Stimulated activated naive CD8-positive, alpha-beta T cell treated with anti-CD3 and anti-CD28 coated beads, Interleukin-15, Interleukin-2, amounts not matched to agents 100 ng/mL and 50 ng/mL, for 24 hours (primary cell): ENCODE measurements around the gene VWA3A.
"Not testable (repeated sequence)": the region's sequence is repeated elsewhere in the genome, so short reads cannot be mapped to it uniquely, and the experiment has no call there.

Experiments used
- H3K27ac Mint-ChIP-seq: one replicate; pipeline ENCODE4 v1.8.0; 2021; ENCODE audit warnings: mild to moderate bottlenecking, mixed read lengths
- H3K27me3 Mint-ChIP-seq: one replicate; pipeline ENCODE4 v1.8.0; 2021; ENCODE audit warnings: mixed read lengths
- H3K36me3 Mint-ChIP-seq: one replicate; pipeline ENCODE4 v1.8.0; 2021; ENCODE audit warnings: low read depth, mixed read lengths
- H3K4me1 Mint-ChIP-seq: one replicate; pipeline ENCODE4 v1.8.0; 2021; ENCODE audit warnings: low read depth, mixed read lengths
- H3K4me3 Mint-ChIP-seq: one replicate; pipeline ENCODE4 v1.8.0; 2021; ENCODE audit warnings: mild to moderate bottlenecking, mixed read lengths
- H3K9me3 Mint-ChIP-seq: one replicate; pipeline ENCODE4 v1.8.0; 2021; ENCODE audit warnings: mixed read lengths

VWA3A gene

DNA sequence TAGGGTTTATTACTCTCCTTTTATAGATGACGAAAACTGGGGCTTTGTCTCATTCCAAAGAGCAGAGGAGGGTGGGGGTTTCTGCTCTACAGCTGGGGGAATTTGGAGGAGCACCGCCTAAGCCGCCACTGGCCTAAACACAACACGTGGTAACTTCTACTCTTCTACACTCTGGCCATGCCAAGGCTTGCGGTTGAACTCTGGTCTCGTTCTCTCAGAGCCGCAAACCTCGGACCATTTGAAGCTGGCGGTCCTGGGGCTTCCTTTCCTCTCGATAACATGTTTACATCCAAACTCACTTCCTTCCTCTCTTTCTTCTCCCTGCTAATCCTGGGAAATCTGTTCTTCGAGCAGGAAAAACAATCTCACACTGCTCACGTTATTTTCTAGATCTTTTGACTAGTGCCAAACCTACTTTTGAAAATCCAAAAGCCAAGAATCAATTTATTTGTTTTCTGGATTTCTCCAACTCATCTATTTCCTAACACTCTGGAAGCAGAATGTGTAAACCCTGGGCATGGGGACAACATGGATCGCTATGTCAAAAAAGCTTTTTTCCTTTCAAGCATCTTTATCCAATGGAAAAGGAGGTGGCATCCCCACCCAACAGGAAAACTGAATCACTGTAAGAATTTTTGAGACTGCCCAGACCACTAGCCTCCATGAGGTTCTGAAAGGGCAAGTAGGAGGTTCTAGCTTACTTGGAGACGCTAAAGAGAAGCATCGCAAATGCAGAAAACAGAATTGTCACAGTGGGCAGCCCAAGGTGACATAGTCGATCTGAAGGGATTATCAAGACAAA, 100.1 kb downstream of the VWA3A start:
- Mint-ChIP-seq H3K4me1 (peaks cover 79% of the 10 kb centered on the region), H3K27ac (peak overlapping the region; percentile 100), H3K4me3 (peak overlapping the region; percentile 89), H3K36me3 (peaks cover 4% of the 10 kb centered on the region), H3K9me3 (peaks cover 8% of the 10 kb centered on the region), H3K27me3 (peaks cover 3% of the 10 kb centered on the region)

DNA sequence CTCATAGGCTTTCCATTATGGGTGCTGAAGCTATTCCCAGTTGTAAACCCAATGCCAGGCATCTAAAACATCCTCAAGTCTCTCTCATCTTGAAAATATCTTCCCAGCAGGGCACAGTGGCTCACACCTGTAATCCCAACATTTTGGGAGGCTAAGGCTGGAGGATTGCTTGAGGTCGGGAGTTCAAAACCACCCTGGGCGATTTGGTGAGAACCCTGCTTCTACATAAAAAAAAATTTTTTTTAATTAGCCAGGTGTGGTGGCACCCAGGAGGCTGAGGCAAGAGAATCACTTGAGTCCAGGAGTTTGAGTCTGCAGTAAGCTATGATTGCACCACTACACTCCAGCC, 100.7 kb downstream of the VWA3A start:
- H3K36me3 Mint-ChIP-seq: peaks cover 4% of the 10 kb centered on the region
- peak overlapping the region; percentile 100 for H3K27ac Mint-ChIP-seq
- peaks cover 8% of the 10 kb centered on the region for H3K9me3 Mint-ChIP-seq
- peaks cover 76% of the 10 kb centered on the region for H3K4me1 Mint-ChIP-seq
- H3K27me3 Mint-ChIP-seq: peaks cover 3% of the 10 kb centered on the region
- H3K4me3 Mint-ChIP-seq: peak overlapping the region; percentile 89

DNA sequence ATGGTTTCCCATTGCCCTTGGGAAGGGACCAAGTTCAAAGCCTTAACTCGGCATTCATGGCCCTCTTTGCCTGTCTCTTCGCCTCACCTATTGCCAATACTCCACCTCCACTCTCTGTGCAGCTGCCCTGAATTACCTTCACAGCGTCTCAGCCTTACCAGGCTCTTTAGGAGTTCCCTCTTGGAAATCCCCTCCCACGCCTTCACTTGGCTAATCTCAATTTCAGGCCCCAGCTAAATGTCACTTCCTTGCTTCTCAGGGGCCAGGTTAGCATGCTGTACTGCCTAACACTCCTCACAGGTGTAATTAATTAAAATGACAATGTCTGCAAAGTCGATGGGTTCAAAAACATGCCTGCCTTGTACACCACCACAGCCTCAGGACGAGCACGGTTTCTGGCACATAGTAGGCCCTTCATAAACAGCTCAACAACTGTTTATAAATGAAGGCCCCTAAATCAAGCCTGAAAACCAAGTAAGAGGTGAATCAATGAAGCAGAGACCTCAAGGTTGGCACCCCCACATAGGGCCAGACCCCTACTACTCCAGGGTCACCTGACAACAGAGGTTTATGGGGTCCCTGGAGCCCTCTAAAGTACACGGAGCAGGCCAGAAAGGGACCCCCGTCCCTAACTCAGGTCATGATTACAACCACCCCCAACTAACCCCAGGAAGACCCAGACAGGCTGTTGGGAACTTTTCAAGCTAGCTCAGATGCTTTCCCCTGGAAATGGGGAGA, 102.5 kb downstream of the VWA3A start:
- peak overlapping the region; percentile 85 for H3K4me3 Mint-ChIP-seq
- peaks cover 3% of the 10 kb centered on the region for H3K27me3 Mint-ChIP-seq
- H3K9me3 Mint-ChIP-seq: peaks cover 8% of the 10 kb centered on the region
- H3K4me1 Mint-ChIP-seq: peaks cover 60% of the 10 kb centered on the region
- H3K27ac Mint-ChIP-seq: peak overlapping the region; percentile 97
- peaks cover 4% of the 10 kb centered on the region for H3K36me3 Mint-ChIP-seq

DNA sequence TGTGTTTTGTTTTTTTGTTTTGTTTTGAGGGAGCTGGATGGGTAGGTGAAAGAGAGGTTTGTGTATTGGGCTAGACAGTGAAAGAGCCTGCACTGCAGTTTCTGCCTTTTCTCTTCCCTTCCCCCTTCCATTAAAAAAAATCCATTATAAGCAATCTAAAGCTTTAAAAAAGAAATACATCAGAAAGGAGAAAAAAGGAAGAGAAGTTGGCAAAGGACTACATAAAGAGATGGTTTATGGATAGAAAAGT, 103.0 kb downstream of the VWA3A start:
- peak overlapping the region; percentile 85 for H3K4me3 Mint-ChIP-seq
- peaks cover 8% of the 10 kb centered on the region for H3K9me3 Mint-ChIP-seq
- peaks cover 4% of the 10 kb centered on the region for H3K36me3 Mint-ChIP-seq
- H3K27me3 Mint-ChIP-seq: peaks cover 3% of the 10 kb centered on the region
- peak overlapping the region; percentile 97 for H3K27ac Mint-ChIP-seq
- peaks cover 60% of the 10 kb centered on the region for H3K4me1 Mint-ChIP-seq

DNA sequence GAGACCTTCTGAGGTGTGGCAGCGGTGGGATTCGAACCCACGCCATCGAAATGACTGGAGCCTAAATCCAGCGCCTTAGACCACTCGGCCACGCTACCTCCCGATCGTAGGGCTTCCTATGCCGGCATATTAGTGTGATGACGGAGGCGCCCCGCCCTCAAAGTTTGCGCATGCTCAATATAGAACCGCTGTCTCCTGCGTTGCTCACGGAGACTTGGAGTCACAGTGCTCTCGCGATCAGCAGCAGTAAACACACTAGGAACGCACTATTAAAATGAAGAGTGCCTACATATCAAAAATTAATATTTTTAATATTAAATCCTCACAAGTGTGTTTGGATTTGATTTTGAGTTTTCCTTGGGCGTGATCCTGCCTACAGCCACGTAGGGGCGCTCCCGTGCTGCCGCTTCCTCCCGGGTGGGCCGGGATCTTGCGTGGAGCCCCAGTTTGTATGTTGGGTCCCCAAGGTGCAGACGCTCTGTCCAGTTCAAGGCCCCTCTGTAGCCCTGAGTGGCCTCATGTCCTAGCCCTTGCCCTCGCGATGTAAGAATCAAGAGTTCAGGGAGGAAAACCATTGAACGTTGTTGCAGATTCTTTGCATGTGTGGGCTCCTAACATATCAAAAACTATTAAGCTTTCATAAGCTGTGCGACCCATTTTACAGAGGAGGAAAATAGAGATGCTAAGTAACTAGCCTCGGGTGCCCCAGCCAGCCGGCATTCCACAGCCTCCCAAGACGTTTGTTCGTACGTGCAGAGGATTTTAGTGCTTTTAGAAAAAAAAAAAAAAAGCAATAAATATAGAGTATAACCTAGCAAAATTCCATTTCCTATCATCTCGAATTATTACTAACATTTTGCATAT, 103.6 kb downstream of the VWA3A start:
- H3K4me1 Mint-ChIP-seq: peaks cover 54% of the 10 kb centered on the region
- H3K36me3 Mint-ChIP-seq: peaks cover 4% of the 10 kb centered on the region
- peaks cover 3% of the 10 kb centered on the region for H3K27me3 Mint-ChIP-seq
- H3K9me3 Mint-ChIP-seq: peaks cover 8% of the 10 kb centered on the region
- H3K27ac Mint-ChIP-seq: peak overlapping the region; percentile 97
- H3K4me3 Mint-ChIP-seq: peak overlapping the region; percentile 85

DNA sequence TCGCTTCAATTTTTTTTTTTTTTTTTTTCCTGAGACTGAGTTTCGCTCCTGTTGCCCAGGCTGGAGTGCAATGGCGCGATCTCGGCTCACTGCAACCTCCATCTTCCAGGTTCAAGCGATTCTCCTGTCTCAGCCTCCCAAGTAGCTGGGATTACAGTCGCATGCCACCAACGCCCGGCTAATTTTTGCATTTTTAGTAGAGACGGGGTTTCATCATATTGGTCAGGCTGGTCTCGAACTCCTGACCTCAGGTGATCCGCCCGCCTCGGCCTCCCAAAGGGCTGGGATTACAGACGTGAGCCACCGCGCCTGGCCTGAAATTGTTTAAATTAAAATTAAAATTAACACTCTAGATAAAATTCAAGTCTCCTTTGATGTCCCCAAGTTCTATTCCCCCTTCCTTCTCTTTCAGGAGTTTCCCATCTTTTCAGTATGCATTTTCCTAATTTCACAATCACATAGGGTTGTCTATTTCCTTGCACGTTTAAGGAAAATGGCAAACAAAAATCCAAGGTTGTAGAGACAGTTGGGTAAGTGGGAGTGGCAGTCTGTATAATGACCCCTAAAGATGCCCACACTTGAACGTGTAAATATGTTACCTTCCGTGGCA, 104.3 kb downstream of the VWA3A start:
- not testable (repeated sequence) for H3K9me3 Mint-ChIP-seq, H3K36me3 Mint-ChIP-seq, H3K27me3 Mint-ChIP-seq, H3K27ac Mint-ChIP-seq
- Mint-ChIP-seq H3K4me1 (peaks cover 48% of the 10 kb centered on the region), H3K4me3 (peak overlapping the region; percentile 85)

DNA sequence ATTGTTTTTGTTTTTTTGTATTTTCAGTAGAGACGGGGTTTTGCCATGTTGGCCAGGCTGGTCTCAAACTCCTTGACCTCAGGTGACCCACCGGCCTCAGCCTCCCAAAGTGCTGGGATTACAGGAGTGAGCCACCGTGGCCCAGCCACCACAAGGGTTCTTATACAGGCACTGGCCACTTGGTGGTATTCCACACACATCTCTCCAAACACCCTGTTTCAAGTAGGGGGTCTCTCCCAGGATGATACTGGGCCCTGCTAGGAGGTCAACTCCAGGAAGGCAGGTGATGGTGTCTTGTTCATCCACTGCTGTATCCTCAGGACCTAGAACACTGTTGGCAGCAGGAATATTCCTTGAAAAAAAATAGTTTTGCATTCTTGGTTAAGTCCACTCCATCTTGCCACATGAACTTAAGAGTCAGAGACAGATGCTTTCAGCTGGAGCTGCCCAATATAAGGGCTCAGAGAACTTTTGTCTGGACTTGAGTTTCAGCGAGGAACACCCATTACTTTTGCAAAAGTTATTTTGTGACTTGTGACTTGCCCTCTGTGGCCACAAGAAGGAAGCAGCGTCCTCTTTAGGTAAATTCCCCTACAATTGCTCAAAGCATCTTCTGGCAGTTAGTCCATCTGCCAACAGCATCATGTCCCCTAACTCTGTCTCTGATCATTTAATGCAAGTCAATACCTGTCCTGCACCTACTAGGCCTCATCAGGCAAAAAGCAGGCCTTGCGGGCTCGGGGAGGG, 106.4 kb downstream of the VWA3A start:
- peaks cover 28% of the 10 kb centered on the region for H3K4me1 Mint-ChIP-seq
- H3K36me3 Mint-ChIP-seq: peaks cover 3% of the 10 kb centered on the region
- H3K4me3 Mint-ChIP-seq: no peak overlapping the region
- peaks cover 3% of the 10 kb centered on the region for H3K27me3 Mint-ChIP-seq
- no peak overlapping the region for H3K27ac Mint-ChIP-seq
- H3K9me3 Mint-ChIP-seq: peaks cover 4% of the 10 kb centered on the region

DNA sequence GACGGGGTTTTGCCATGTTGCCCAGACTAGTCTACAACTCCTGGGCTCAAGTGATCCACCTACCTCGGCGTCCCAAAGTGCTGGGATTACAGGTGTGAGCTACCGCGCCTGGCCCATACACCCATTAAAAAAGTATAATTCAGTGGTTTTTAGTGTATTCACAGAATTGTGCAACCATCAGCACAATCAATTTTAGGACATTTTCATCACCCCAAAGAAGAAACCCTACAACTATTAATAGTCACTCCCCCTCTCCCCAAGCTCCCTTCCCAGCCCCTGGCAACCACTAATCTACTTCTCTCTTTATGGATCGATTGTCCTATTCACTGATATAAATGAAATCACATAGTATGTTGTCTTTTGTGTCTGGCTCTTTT, 109.9 kb downstream of the VWA3A start:
- Mint-ChIP-seq H3K27ac (no peak overlapping the region), H3K27me3 (no peaks in the 10 kb centered on the region), H3K9me3 (no peaks in the 10 kb centered on the region), H3K4me1 (peaks cover 14% of the 10 kb centered on the region), H3K4me3 (no peak overlapping the region), H3K36me3 (no peaks in the 10 kb centered on the region)

DNA sequence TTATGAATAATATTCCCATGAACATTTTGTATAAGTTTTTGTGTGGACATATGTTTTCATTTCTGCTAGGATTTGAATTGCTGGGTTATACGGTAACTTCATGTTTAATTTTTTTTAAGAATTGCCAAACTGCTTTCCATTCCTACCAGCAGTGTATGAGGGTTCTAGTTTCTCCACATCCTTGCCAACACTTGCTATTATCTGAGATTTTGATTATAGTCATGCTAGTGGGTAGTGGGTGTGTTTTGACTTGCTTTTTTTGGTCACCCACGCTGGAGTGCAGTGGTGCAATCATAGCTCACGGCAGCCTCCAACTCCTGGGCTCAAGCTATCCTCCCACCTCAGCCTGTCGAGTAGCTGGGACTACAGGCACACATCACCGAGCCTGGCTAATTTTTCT, 110.8 kb downstream of the VWA3A start:
- Mint-ChIP-seq H3K4me3 (no peak overlapping the region), H3K27ac (no peak overlapping the region), H3K9me3 (no peaks in the 10 kb centered on the region), H3K27me3 (no peaks in the 10 kb centered on the region), H3K36me3 (peaks cover 6% of the 10 kb centered on the region), H3K4me1 (peaks cover 22% of the 10 kb centered on the region)

DNA sequence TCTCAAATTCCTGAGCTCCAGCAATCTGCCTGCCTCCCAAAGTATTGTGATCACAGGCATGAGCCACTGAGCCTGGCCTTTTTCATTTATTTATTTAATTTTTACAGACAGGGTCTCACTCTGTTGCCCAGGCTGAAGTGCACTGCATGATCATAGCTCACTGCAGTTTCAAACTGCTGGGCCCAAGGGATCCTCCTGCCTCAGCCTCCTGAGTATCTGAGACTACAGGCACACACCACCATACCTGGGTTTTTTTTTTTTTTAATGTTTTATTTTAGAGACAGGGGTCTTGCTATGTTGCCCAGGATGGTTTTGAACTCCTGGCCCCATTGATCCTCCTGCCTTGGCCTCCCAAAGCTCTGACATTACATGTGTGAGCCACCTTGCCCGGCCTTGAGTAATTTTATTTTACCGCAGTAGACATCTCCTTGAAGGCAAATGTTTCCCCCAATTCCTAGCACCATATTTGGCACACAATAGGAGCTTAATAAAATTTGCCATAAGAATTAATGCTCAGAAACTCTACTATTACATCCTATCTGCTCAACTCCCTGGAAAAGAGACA, 111.8 kb downstream of the VWA3A start:
- no peaks in the 10 kb centered on the region for H3K9me3 Mint-ChIP-seq
- H3K27ac Mint-ChIP-seq: peak overlapping the region; percentile 16
- no peaks in the 10 kb centered on the region for H3K27me3 Mint-ChIP-seq
- peaks cover 30% of the 10 kb centered on the region for H3K4me1 Mint-ChIP-seq
- peaks cover 6% of the 10 kb centered on the region for H3K36me3 Mint-ChIP-seq
- no peak overlapping the region for H3K4me3 Mint-ChIP-seq

DNA sequence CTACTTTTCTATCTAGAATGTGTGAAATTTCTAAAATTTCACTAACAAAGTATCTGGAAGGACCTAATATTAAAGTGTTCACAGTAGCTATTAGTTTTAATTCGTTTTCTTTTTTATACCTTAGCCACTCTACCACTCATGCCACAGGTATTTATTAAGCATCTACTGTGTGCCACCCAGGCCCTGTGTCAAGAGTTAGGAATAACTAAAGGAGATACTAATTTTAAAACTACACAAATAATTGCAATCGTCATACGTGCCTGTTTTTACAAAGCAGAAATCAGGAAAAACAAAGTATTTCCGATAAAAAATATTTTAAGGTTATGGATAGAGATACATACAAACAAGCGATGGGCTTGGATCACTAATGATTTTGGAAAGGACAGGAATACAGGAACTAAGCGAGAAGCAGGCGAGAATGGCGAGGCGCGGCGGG, 113.3 kb downstream of the VWA3A start:
- H3K9me3 Mint-ChIP-seq: no peaks in the 10 kb centered on the region
- H3K27me3 Mint-ChIP-seq: no peaks in the 10 kb centered on the region
- peak overlapping the region; percentile 99 for H3K4me3 Mint-ChIP-seq
- peak overlapping the region; percentile 79 for H3K27ac Mint-ChIP-seq
- peaks cover 44% of the 10 kb centered on the region for H3K4me1 Mint-ChIP-seq
- peaks cover 18% of the 10 kb centered on the region for H3K36me3 Mint-ChIP-seq

DNA sequence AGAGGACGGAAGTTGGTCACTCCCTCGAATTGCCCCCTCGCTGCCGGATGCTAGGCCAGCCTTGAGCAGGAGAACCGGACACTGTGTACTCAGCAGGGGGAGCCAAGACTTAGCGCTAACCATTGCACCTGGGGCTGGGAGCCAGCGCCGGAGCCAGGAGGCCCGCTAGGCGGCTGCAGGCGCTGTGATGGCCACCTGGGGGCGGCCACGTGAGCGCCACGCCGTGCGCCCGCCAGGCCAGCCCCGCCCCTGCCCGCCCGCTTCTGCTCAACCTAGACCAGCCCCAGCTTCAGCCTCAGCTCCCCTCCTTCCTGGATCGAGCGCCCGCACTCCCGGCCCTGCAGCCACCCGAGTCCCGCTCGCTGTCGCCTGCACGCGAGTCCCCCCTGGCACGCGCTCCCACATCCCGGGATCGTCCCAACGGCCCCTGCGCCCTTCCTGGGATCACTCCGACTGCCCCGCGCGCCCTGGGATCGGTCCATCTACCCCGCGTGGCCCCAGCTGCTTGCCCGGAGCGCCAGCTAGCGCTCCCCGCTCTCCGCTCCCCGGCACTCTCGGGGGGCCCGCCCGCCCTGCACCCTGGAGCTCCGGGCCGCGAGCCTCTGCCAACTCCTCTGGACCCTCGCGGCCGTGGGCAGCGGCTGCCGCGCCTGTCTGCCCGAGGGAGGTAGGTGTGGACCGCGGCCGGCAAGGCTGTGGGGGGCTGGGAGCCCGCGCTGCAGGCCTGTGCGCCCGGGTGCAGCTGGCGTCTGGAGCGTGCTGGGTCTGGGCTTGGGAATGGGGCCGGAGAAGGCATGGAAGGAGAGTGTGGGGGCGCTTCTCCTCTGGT, 113.9 kb downstream of the VWA3A start, which contains the start of gene EEF2K:
Gene EEF2K (plus strand): TSS at position 266 of the 829 bp plus-strand sequence. CDS start 19,452 bp downstream, outside the sequence.
- H3K27ac Mint-ChIP-seq: peak within 1 kb of the TSS; percentile 99
- no peaks in the 10 kb centered on the region for H3K9me3 Mint-ChIP-seq
- no peaks in the 10 kb centered on the region for H3K27me3 Mint-ChIP-seq
- H3K4me3 Mint-ChIP-seq: peak within 1 kb of the TSS; percentile 99
- peaks cover 50% of the 10 kb centered on the region for H3K4me1 Mint-ChIP-seq
- H3K36me3 Mint-ChIP-seq: peaks cover 24% of the 10 kb centered on the region
